SK-N-SH treated with all-trans-retinoic acid at 6 μM for 48 hours (cell line): ENCODE data around the gene B3GAT1.

ENCODE experiments used
- BACH2 ChIP-seq: fragments of 250-450 bp; sonication (Bioruptor Pico); IDR thresholded peaks from 2 replicates; pipeline ENCODE4 v1.9.0; 2021; ENCODE audit warnings: mild to moderate bottlenecking, borderline replicate concordance
- GLIS3 ChIP-seq: fragments of 250-450 bp; sonication (Bioruptor Pico); IDR thresholded peaks from 2 replicates; pipeline ENCODE4 v1.5.0; 2020; ENCODE audit warnings: mild to moderate bottlenecking, moderate library complexity
- OSR1 ChIP-seq: fragments of 250-450 bp; sonication (Bioruptor Pico); IDR thresholded peaks from 2 replicates; pipeline ENCODE4 v1.8.0; 2022; ENCODE audit warnings: moderate library complexity, mild to moderate bottlenecking, inconsistent platforms
- ZFP3 ChIP-seq: fragments of 250-450 bp; sonication (Bioruptor Pico); IDR thresholded peaks from 2 replicates; pipeline ENCODE4 v1.5.0; 2020; ENCODE audit warnings: mild to moderate bottlenecking, moderate library complexity

DNA sequence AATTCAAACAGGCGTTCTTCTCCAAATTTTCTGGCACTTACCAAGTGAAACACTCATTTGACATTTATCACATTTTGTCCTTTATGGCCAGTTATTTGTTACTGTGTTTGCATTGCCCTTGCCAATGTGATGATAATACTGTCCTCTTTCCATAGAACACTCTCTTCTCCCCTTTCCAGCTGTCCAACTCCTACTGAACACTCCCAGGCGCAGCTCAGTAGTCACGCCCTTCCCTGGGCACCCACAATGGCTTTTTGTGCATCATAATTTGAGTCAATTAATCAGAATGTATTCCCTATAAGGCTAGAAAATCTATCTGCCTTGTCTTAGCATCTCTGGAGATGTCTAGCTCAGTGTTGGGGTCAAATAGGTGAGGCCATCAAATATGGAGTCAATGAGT is 21.2 kb upstream of the B3GAT1 start:
- no peak for TF ChIP-seq GLIS3 (CRISPR knock-in tag)
- no peak for TF ChIP-seq OSR1 (CRISPR knock-in tag)
- no peak for TF ChIP-seq ZFP3 (CRISPR knock-in tag)
- no peak for TF ChIP-seq BACH2 (CRISPR knock-in tag)
